Measurements from ENCODE around the gene MYO1A. TPM values are rescaled to one million over a fixed set of nuclear protein-coding genes. Genes with fewer than 3 reads are reported as not detected.

Gene MYO1A
- total and polyA plus RNA-seq, 7 experiments from 2014 or later = 0.56 to 2.3 (median 1.8) TPM

DNA sequence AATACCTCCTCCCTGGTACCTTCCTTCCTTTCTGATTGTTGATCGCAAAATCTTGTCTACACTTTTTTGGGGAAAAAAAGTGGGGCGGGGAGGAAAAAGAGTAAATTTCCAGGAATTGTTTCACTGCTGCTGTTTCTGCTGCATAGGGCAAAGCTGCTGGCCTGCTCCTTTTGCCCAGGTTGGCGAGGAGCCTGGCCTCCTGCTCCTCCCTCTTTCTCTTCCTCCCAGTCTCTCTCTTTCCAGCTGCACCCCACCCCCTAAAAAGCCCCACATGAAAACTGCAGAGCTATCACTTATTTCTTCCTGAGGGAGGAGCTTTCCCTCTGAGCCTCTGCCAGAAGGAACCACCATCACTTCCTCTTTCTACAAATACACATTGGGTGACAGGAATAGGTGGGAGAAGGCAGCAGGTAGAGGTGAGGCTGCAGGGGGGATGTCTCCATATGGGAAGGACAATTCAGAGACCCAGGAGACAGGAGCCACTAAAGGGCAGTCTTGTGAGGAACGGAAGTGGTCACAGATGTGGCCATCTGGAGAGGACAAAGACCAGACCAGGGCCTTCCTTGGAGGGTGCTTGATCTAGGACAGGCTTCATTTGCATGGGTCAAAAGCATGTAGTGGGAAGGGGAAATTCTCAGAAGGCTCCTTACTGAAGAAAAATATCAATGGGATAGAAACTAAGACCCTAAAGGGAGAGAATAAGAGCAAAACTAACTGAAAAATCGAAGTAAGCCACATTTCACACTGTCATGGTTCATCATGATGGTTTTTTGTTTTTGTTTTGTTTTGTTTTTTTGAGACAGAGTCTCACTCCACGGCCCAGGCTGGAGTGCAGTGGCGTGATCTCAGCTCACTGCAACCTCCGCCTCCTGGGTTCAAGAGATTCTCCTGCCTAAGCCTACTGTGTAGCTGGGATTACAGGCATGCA lies 58.3 kb downstream of the MYO1A start:
- ChIA-PET CTCF (interaction anchor here (0.5 to 2.2 kb wide), 4 partner anchors 10 to 328 kb away, joined by 3 to 8 read pairs (median 4); no protein-coding TSS in a partner anchor), POLR2A (no interaction called here)
- H3K27ac ChIP-seq (ENCODE audit: low read depth, low read length) = no peak overlapping the region
- ATAC-seq (no peak), DNase-seq (no peak)
- Mint-ChIP-seq H3K27ac (peak overlapping the region in 2 of 9 donors; percentile 5 to 32), H3K4me3 (no peak overlapping the region), H3K27me3 (peaks cover 0 to 6% (median 0%) of the 10 kb centered on the region in 5 donors), H3K4me1 (peaks cover 7 to 28% (median 24%) of the 10 kb centered on the region in 7 donors), H3K36me3 (peaks cover 0 to 15% (median 0%) of the 10 kb centered on the region in 5 donors), H3K9me3 (peaks cover 0 to 1% (median 0%) of the 10 kb centered on the region in 11 donors)
- peaks cover 0 to 7% of the 10 kb centered on the region in 2 donors for H3K4me1 ChIP-seq (ENCODE audit: control insufficient read depth in 2 of 2, insufficient read depth in 2 of 2, low read length in 2 of 2)
- intact Hi-C loops (cut with micrococcal nuclease) = no loop called here
- H3K27me3 ChIP-seq (ENCODE audit: control insufficient read depth in 2 of 2, insufficient read depth in 2 of 2, low read length in 2 of 2) = no peaks in the 10 kb centered on the region
- no peak overlapping the region for H3K4me3 ChIP-seq (ENCODE audit: low read length)
- H3K36me3 ChIP-seq (ENCODE audit: control insufficient read depth in 2 of 3, insufficient read depth in 3 of 3, low read length in 3 of 3) = peaks cover 0 to 1% (median 0%) of the 10 kb centered on the region in 3 experiments
- H3K9me3 ChIP-seq (ENCODE audit: control insufficient read depth in 2 of 3, low read length in 3 of 3) = no peaks in the 10 kb centered on the region

DNA sequence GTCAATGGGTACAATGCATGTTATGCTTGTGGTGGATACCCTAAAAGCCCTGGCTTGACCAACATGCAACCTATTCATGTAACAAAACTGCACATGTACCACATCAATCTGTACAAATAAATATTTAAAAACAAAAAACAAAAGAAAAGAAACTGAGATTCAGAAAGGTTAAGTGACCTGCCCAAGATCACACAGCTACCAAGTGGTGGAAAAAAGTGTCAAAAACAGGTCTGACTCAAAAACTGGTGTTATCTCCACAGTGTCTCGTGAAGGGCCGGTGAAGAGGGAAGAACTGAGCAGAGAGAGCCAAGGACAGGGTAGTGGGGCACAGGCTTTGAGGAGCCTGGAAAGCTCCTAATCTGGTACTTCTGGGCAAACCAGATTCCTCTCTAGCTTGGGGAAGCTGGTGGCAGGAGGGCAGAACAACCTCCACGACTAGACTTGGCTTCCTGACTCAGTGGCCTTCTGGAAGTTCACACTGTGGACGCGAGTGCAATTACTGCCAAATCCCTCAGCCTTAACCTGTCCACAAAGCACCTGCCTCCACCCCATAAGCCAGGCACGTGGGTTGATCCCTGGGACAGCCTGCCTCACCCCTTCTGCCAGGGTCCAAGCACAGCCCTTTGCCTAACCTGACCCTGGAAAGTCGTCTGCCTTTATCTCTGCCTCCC lies 59.1 kb downstream of the MYO1A start:
- H3K27ac ChIP-seq (ENCODE audit: low read depth, low read length) = no peak overlapping the region
- H3K27ac Mint-ChIP-seq = peak overlapping the region in 4 of 9 donors; percentile 6 to 63 (median 39)
- H3K4me3 Mint-ChIP-seq = no peak overlapping the region
- H3K4me3 ChIP-seq (ENCODE audit: low read length) = no peak overlapping the region
- no peak for DNase-seq
- peaks cover 7 to 30% (median 23%) of the 10 kb centered on the region in 7 donors for H3K4me1 Mint-ChIP-seq
- H3K27me3 Mint-ChIP-seq = peaks cover 0 to 6% (median 0%) of the 10 kb centered on the region in 5 donors
- H3K9me3 ChIP-seq (ENCODE audit: control insufficient read depth in 2 of 3, low read length in 3 of 3) = no peaks in the 10 kb centered on the region
- H3K36me3 ChIP-seq (ENCODE audit: control insufficient read depth in 2 of 3, insufficient read depth in 3 of 3, low read length in 3 of 3) = no peaks in the 10 kb centered on the region
- H3K36me3 Mint-ChIP-seq = peaks cover 0 to 7% (median 0%) of the 10 kb centered on the region in 5 donors
- peaks cover 0 to 1% (median 0%) of the 10 kb centered on the region in 11 donors for H3K9me3 Mint-ChIP-seq
- ATAC-seq = no peak
- H3K4me1 ChIP-seq (ENCODE audit: control insufficient read depth in 2 of 2, insufficient read depth in 2 of 2, low read length in 2 of 2) = peaks cover 0 to 7% of the 10 kb centered on the region in 2 donors
- no peaks in the 10 kb centered on the region for H3K27me3 ChIP-seq (ENCODE audit: control insufficient read depth in 2 of 2, insufficient read depth in 2 of 2, low read length in 2 of 2)
- ChIA-PET CTCF (interaction anchor here (1.0 to 2.2 kb wide), 3 partner anchors 11 to 106 kb away, joined by 3 to 8 read pairs (median 5); no protein-coding TSS in a partner anchor), POLR2A (no interaction called here)
- intact Hi-C loops (cut with micrococcal nuclease) = no loop called here

DNA sequence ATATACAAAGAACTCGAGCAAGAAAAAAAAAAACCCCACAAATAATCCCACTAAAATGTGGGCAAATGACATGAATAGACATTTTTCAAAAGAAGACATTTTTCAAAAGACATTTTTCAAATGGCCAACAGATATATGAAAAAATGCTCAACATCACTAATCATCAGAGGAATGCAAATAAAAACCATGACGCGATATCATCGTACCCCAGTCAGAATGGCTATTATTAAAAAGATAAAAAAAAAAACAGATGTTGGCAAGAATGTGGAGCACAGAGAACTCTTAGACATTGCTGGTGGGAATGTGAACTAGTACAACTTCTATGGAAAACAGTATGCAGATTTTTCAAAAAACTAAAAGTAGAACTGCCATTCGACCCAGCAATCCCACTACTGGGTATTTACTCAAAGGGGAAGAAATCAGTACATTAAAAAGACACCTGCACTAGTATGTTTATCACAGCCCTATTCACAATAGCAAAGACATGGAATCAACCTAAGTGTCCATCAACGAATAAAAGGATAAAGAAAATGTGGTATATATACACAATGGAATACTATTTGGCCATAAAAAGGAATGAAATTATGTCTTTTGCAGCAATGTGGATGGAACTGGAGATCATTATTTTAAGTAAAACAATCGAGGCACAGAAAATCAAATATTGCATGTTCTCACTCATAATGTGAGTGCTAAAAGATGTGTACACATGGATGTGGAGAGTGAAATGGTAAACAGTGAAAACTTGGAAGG lies 59.9 kb downstream of the MYO1A start:
- Mint-ChIP-seq H3K4me1 (peaks cover 7 to 31% (median 23%) of the 10 kb centered on the region in 7 donors), H3K9me3 (peaks cover 0 to 1% (median 0%) of the 10 kb centered on the region in 11 donors), H3K4me3 (no peak overlapping the region), H3K27me3 (peaks cover 0 to 6% (median 0%) of the 10 kb centered on the region in 5 donors), H3K27ac (peak overlapping the region in 3 of 9 donors; percentile 21 to 76 (median 63)), H3K36me3 (peaks cover 0 to 4% (median 0%) of the 10 kb centered on the region in 5 donors)
- no peak for ATAC-seq
- ChIA-PET CTCF (interaction anchor here (1.0 to 3.9 kb wide), 3 partner anchors 15 to 232 kb away, joined by 3 to 44 read pairs (median 5); no protein-coding TSS in a partner anchor), POLR2A (no interaction called here)
- H3K27ac ChIP-seq (ENCODE audit: low read depth, low read length) = no peak overlapping the region
- H3K4me3 ChIP-seq (ENCODE audit: low read length) = no peak overlapping the region
- H3K4me1 ChIP-seq (ENCODE audit: control insufficient read depth in 2 of 2, insufficient read depth in 2 of 2, low read length in 2 of 2) = peaks cover 0 to 7% of the 10 kb centered on the region in 2 donors
- H3K27me3 ChIP-seq (ENCODE audit: control insufficient read depth in 2 of 2, insufficient read depth in 2 of 2, low read length in 2 of 2) = no peaks in the 10 kb centered on the region
- DNase-seq = no peak
- no peaks in the 10 kb centered on the region for H3K36me3 ChIP-seq (ENCODE audit: control insufficient read depth in 2 of 3, insufficient read depth in 3 of 3, low read length in 3 of 3)
- H3K9me3 ChIP-seq (ENCODE audit: control insufficient read depth in 2 of 3, low read length in 3 of 3) = no peaks in the 10 kb centered on the region
- intact Hi-C loops (cut with micrococcal nuclease) = no loop called here

DNA sequence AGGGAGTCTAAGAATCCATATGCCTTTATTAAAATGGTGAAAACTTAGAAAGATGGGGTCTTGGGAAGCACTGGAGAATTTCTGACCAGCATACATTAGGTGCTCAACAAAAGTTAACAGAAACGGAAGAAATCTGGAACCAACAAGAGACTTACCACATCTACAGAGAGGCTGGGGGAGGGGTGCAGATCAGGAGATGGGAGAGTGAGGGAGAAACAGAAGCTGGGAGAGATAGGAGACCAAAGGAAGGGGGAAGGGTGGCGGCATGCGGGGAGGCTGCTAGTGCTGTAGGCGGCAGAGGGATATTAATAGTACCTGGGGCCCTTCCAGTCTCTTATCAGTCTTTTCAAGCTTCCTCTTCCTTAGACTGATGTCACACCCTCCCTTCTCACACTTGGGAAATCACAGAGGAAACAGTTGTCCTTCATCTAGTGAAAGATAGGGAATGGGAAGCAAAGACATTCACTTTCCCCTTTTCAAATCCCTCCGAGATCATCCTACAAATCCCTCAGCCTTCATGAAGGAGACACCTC lies 61.7 kb downstream of the MYO1A start:
- peaks cover 0 to 1% (median 0%) of the 10 kb centered on the region in 11 donors for H3K9me3 Mint-ChIP-seq

DNA sequence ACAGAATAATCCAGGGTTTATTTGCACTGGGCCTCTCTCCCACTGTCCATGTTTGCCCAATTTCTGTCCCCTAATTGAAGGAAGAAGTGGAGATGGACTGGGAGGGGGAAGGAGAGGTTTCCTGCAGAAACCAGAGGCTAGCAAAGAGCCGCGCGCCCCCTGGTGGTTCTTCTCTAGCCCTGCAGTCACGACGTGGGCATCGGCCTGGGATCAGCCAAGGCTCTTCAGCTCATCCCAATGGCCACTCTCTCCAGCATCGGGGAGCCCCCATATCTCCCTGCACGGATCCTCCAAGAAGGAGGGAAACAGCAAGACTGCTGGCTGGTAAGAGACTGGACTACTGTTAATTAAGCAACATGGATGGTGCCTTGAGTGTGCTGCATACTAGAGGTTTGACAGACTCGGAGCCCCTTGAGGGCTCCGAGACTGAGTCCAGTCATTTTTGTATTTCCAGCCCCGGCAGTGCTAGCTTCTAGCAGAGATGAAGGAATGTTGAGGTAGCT lies 62.3 kb downstream of the MYO1A start:
- peaks cover 0 to 7% of the 10 kb centered on the region in 2 donors for H3K4me1 ChIP-seq (ENCODE audit: control insufficient read depth in 2 of 2, insufficient read depth in 2 of 2, low read length in 2 of 2)
- CTCF ChIA-PET = interaction anchor here (0.6 to 3.9 kb wide), 13 partner anchors 9 to 466 kb away, joined by 3 to 44 read pairs (median 5); partner anchors contain the start of genes HSD17B6 and RBMS2
- intact Hi-C loops (cut with micrococcal nuclease) = loop anchor here (1.0 to 2.0 kb wide), 3 partner anchors 147 to 475 kb away; no protein-coding TSS in a partner anchor
- peaks cover 9 to 31% (median 23%) of the 10 kb centered on the region in 7 donors for H3K4me1 Mint-ChIP-seq
- H3K27me3 ChIP-seq (ENCODE audit: control insufficient read depth in 2 of 2, insufficient read depth in 2 of 2, low read length in 2 of 2) = no peaks in the 10 kb centered on the region
- DNase-seq (peak; percentile 51 to 77 (median 66)), ATAC-seq (peak; percentile 89)
- no peaks in the 10 kb centered on the region for H3K9me3 ChIP-seq (ENCODE audit: control insufficient read depth in 2 of 3, low read length in 3 of 3)
- no peaks in the 10 kb centered on the region for H3K36me3 ChIP-seq (ENCODE audit: control insufficient read depth in 2 of 3, insufficient read depth in 3 of 3, low read length in 3 of 3)
- no peaks in the 10 kb centered on the region for H3K36me3 Mint-ChIP-seq
- POLR2A ChIA-PET = interaction anchor here (0.6 kb wide), 1 partner anchor 207 kb away, joined by 3 read pairs; no protein-coding TSS in a partner anchor
- H3K4me3 Mint-ChIP-seq = peak overlapping the region in 6 of 10 donors; percentile 45 to 72 (median 56)
- peak overlapping the region in 1 of 9 donors; percentile 21 for H3K27ac Mint-ChIP-seq
- no peak overlapping the region for H3K4me3 ChIP-seq (ENCODE audit: low read length)
- no peak overlapping the region for H3K27ac ChIP-seq (ENCODE audit: low read depth, low read length)
- H3K27me3 Mint-ChIP-seq = peaks cover 0 to 6% (median 0%) of the 10 kb centered on the region in 5 donors
- no peaks in the 10 kb centered on the region for H3K9me3 Mint-ChIP-seq

More for the DNA sequence above, 61.7 kb downstream of the MYO1A start:
- ATAC-seq = no peak
- H3K36me3 Mint-ChIP-seq = peaks cover 0 to 4% (median 0%) of the 10 kb centered on the region in 5 donors
- H3K9me3 ChIP-seq (ENCODE audit: control insufficient read depth in 2 of 3, low read length in 3 of 3) = no peaks in the 10 kb centered on the region
- no peak for DNase-seq
- H3K27me3 ChIP-seq (ENCODE audit: control insufficient read depth in 2 of 2, insufficient read depth in 2 of 2, low read length in 2 of 2) = no peaks in the 10 kb centered on the region
- peaks cover 0 to 6% (median 0%) of the 10 kb centered on the region in 5 donors for H3K27me3 Mint-ChIP-seq
- ChIA-PET CTCF (interaction anchor here (0.6 to 3.9 kb wide), 13 partner anchors 8 to 467 kb away, joined by 3 to 44 read pairs (median 5); partner anchors contain the start of genes HSD17B6 and RBMS2), POLR2A (interaction anchor here (0.6 kb wide), 1 partner anchor 206 kb away, joined by 3 read pairs; no protein-coding TSS in a partner anchor)
- no peak overlapping the region for H3K27ac Mint-ChIP-seq
- no peak overlapping the region for H3K4me3 ChIP-seq (ENCODE audit: low read length)
- intact Hi-C loops (cut with micrococcal nuclease) = no loop called here
- H3K36me3 ChIP-seq (ENCODE audit: control insufficient read depth in 2 of 3, insufficient read depth in 3 of 3, low read length in 3 of 3) = no peaks in the 10 kb centered on the region
- no peak overlapping the region for H3K4me3 Mint-ChIP-seq
- peaks cover 14 to 31% (median 23%) of the 10 kb centered on the region in 7 donors for H3K4me1 Mint-ChIP-seq
- peaks cover 0 to 7% of the 10 kb centered on the region in 2 donors for H3K4me1 ChIP-seq (ENCODE audit: control insufficient read depth in 2 of 2, insufficient read depth in 2 of 2, low read length in 2 of 2)
- H3K27ac ChIP-seq (ENCODE audit: low read depth, low read length) = no peak overlapping the region
